NCI-H446 treated with DMSO at 0.1 percent for 48 hours (cell line): ENCODE results near the gene CLSTN2.

Source experiments
- DNase-seq: peaks from one replicate; lab custom pipeline; 2025; lab: John Stamatoyannopoulos, UW

CLSTN2 gene

GRCh38 chr3:140546649-140547048, 611.7 kb downstream of the CLSTN2 start:
- no peak for DNase-seq

DNA sequence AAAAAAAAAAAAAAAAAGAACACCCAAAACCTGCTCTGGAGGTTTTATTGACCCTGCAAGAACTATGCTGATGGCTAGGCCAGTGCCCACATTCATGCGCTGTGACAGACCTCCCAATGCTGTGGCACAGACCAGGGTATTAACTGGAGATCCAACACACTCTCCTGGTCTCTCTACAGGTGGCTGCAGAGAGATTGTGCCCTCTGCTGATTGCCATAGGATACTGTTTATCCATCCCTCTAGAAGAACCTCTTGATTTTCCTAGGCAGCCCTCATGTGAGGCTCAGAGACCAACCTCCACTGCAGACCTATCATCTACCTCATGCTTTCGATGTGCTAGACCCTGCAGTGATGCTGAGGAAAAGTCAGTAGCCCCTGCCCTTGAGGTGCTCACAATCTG, 617.4 kb downstream of the CLSTN2 start:
- no peak for DNase-seq

DNA sequence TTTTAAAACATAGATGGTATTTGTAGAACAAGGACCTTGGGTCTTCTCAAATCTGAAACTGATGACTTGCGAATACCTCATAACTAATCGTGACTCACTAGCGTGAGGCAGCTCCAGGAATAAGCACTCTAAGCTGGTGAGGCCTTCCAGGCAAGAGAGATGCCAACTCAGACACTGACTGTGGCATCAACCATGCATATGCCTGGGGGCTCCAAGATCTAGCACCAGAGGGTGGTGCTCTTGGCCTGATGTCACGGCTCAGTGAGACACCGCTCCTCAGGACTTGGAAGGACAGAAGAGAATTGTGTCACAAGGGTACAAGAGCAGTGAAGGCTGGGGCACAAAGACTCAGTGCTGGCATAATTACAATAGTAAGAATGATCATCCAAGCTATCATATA, 617.9 kb downstream of the CLSTN2 start:
- no peak for DNase-seq

GRCh38 chr3:140553591-140553990, 618.6 kb downstream of the CLSTN2 start:
- no peak for DNase-seq

DNA sequence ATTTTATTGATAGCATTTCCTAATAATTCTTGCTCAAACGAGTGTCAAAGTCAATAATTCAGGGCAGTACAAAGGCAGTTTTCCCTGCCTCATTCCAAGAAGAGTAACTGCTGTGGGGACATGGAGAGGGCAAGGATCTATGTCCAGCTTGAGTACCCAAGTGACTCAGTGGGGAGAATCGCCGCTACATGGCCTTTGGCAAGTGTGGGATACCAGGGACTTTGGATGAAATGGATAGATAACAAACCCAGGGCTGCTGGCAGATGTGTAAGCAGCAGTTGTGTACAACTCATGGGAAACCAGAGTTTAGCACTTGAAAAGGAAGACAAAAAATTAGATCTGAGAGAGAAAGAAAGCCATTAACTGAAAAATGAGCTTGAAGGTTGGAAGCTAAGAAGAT, 620.7 kb downstream of the CLSTN2 start:
- DNase-seq = no peak

DNA sequence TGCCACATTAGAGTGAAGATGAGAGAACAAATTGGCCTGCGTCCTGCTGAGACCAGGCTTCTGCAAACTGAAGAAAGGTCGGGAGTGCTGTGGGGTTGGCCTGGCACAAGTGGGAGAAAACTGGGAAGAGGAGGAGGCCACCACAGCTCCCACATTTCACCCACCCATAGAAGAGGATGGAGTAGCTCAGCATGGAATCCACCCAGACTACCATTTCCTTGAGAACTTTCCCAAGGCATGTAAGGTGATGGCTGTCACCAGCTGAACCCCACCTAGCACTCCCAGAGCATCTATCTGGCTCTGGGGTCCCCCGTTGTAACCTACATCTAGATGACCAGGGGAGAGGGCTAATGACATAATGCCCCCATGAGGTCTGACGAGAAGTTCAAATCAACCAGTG, 622.5 kb downstream of the CLSTN2 start:
- DNase-seq = no peak

- DNase-seq = no peak
These were observed 624.6 kb downstream of the CLSTN2 start for GRCh38 chr3:140559546-140559945.

DNA sequence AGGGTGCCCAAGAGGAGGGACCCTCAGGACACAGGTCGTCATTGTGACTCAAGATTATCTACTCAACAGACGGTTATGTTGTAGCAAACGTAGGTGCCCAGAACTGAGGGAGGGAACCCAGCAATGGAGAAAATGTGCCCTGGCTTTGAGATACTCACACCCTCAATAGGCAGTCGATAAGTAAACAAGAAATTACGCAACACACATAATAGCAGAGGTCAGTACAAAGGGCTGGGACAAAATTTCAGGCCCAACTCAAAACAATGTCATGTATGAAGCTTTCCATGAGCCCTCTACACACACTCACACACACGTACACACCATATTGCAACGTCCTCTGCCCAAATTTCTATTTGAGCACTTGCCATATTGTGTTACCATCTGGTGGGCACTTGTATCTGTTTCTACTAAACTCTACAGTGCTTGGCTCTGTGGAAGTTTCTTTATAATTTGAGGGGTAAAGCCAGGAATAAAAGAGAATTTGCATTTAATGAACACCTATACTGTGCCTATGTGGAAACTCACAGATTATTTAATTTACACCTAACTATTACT, 628.3 kb downstream of the CLSTN2 start:
- no peak for DNase-seq

DNA sequence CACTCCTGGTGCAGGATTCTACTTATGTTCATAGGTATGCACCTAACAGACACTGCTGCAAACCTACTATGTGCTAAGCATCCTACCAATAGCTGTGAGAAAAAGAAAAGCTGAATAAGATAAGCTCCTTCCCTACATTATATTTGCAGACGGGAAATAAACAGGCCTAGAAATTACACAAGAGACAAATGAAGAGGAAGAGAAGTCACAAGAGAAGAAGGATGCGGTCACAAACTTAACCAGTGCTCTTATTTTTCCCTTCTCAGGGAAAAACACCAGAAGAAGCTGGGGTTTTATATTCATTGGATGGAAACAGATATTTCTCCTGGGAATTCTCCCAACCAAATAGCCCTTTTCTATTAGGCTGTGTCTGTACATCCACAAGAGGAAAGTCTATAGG, 633.1 kb downstream of the CLSTN2 start:
- no peak for DNase-seq

GRCh38 chr3:140568842-140569520, 634.0 kb downstream of the CLSTN2 start:
- peak; percentile 39 for DNase-seq

DNA sequence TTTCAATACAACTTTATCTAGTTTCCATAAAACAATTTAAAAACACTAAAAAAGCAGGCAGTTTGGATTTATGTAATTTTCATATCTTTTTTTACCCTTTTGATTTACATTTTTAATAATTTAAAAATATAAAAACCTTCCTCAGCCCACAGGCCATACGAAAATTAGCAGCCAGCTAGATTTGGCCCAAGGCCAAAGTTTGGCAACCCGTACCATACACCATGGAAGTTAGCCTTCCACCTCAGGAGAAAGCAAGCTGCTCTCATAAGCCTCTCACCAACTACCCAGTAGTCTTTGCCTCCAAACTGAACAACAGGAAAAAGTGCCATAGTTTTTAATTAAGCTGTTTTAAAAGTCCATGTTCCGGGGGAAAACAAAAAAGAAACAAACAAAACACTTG, 635.6 kb downstream of the CLSTN2 start:
- no peak for DNase-seq

DNA sequence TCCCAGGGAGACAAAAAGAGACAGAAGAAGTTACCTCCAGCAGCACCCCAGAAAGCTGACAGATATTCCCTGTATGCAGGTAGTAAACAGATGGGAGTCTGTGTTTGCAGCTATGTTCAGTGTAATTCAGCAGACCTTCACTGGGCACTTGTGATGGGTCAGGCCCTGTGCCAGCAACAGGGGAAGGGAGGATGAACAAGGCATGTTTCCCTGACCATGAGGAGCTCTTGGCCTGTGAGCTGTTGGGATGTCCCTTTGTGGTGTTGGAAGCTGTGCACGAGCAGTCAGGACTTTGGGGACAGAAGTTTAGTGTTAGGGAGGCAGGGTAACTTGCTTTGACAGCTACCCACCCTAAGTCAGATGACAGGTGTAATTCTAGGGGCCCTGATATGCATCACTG, 636.9 kb downstream of the CLSTN2 start:
- DNase-seq = no peak

DNA sequence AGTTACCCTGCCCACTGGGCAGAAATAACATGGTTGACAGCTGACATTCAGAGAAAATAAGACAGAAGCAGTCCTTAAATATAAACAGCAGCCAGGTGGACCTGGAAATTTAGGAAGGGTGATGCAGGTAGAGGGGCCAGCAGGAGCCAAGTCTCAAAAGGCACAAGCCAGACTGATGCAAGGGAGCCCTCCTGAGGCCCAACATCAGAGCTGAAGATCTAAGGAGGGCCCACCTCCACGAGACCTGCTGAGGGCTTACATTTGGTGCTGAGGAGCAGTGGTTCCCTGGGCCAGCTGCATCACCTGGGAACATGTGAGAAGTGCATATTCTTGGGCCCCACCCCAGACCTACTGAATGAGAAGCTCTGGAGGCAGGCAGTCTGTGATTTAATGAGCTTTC, 637.3 kb downstream of the CLSTN2 start:
- DNase-seq = no peak

GRCh38 chr3:140573011-140573410, 638.0 kb downstream of the CLSTN2 start:
- no peak for DNase-seq

GRCh38 chr3:140574375-140574774, 639.4 kb downstream of the CLSTN2 start:
- DNase-seq = no peak

DNA sequence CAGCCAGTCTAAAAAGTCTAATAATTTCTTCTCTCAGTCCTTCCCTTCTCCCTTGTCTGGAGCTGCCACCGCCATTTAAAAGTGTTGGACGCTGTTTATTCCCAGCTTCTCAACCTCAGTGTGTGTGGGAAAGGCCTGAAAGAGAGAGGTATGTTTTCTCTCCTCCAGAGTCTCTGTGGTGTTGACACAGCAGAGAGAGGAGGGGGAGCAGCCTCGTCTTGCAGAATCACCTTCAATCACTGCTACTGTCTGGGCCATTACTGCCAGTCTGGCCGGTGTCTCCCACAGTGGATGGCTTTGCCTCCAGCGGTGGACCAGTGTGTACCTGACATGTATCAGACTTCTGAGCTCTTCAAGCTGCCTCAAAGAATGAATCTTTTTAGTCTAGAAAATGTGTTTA, 641.5 kb downstream of the CLSTN2 start:
- no peak for DNase-seq

DNA sequence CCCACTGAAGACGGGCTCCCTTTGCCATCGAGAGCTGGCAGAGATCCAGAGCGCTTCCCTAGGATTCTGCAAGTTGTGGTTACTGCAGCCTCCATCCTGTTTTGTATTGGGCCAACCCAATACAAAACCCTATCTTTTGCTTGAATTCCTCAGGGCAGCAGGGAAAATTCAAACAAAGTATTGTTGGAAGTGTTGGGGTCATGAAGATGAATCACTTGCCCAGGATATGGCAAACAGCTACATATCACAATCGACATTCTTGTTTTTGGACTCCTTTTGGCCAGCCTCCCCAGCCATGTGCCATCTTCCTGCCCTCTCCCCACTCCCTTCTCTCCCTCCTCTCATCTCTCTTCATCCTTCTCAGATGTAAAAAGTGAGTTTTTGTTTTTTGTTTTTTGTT, 642.9 kb downstream of the CLSTN2 start:
- no peak for DNase-seq

DNA sequence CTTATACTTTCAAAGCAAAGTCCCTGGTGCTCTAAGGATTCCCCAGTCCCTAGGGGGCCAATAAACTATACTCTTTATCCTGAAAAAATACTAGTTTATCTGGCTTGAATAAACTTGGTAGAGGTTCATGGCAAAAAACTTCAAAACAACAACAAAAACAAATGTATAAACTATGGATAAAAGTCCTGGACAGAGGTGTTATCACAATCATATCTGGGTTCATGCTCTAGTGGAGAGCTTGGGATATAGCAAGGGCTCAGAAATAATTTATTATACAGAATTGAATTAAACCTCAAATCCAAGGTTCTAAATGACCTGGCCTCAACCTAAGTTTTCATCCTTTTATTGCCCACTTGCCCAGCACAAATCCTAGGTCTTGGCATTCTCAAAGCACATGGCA, 644.3 kb downstream of the CLSTN2 start:
- no peak for DNase-seq

DNA sequence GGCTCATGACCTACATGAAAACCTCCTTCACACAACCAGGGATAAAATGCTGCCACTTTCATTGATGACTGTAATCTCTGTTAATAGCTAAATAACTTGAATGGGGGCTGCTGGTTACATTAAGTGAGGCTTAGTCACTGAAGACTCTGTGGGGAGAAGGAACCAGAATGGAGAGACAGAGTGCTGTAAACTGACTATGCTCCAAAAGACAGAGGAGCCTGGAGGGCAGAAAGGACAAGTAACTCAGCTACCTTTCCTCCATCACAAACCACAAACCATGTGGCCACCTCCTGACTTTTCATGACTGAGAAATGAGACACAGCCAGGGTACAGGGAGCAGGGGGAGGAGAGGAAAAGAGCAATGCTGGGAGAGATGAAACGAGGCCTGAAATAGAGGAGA, 645.8 kb downstream of the CLSTN2 start:
- no peak for DNase-seq

DNA sequence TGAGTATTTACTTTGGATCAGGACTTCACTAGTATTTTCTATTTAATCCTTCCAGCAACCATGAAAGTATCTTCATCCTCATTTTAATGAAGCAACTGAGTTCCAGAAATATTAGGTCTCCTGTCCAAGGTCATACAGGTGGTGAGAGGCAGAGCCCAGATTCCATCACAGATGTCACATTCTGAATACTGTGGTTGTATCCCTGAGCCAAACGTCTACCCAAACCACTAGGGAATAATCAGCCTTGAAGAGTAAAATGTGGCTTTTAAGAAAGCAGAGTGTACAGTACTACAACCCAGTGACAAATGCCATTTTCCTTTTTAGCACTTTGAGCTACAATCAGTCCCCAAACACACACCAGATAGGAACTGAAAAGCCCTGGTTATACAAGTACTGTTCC, 649.6 kb downstream of the CLSTN2 start:
- no peak for DNase-seq

GRCh38 chr3:140585828-140586227, 650.8 kb downstream of the CLSTN2 start:
- no peak for DNase-seq

DNA sequence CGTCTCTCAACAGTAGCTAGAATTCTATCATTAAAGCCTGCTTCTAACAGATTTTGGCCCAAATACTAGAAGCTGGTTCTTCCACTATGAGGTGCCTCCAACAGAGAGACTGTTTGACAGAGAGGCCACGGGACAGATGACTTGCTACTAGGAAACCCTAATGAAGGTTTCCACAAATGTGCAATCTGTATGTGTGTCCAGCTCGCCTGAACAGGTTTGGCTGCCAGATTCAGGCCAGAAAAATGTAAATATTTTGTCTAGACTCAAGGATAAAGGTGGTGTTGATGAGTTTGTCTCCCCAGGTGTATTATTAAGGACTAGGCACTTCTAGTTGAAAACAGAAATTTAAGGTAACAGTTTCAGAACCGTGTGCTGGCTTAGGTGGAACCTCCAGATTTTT, 651.3 kb downstream of the CLSTN2 start:
- DNase-seq = no peak

DNA sequence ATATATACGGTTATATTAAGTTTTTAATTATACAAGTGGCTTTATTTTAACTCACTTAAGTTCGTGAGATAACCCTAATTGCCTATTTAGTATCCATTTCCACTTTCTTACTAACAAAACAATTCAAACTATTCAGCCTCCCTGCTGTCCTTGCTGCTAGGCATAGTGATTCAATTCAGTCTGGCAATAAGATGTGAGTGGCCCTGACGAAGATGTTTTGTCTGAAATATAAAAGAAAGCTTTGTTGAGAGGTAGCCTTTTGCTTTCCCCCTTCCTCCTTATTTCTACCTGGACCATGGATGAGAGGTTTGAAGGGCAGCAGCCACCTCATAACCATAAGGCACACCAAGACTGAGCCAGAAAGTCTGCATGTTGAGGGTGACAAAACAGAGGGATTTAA, 653.6 kb downstream of the CLSTN2 start:
- no peak for DNase-seq

DNA sequence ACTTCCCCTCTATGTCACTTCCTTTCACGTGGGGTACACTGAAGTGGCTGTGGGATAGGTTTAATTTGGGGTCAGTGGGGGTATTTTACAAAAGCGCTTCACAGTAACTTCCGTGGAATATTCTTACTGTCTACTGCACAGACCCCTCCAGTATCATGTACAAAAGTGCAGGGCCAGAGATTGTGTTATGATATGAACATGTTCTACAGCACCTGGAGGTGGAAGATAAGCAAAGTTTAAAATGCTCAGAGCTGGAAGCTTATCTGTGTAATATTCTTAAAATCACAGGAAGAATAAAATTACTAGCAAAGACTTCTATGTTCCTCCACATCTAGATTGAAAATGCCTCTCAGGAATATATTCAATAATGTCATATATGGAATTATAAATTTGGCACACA, 658.8 kb downstream of the CLSTN2 start:
- no peak for DNase-seq
